Measurements from ENCODE around the gene EPS8L3. TPM values are rescaled to one million over a fixed set of nuclear protein-coding genes. Genes with fewer than 3 reads are reported as not detected.

EPS8L3 gene, protein sequence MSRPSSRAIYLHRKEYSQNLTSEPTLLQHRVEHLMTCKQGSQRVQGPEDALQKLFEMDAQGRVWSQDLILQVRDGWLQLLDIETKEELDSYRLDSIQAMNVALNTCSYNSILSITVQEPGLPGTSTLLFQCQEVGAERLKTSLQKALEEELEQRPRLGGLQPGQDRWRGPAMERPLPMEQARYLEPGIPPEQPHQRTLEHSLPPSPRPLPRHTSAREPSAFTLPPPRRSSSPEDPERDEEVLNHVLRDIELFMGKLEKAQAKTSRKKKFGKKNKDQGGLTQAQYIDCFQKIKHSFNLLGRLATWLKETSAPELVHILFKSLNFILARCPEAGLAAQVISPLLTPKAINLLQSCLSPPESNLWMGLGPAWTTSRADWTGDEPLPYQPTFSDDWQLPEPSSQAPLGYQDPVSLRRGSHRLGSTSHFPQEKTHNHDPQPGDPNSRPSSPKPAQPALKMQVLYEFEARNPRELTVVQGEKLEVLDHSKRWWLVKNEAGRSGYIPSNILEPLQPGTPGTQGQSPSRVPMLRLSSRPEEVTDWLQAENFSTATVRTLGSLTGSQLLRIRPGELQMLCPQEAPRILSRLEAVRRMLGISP
- not detected for total RNA-seq
- polyA plus RNA-seq (ENCODE audit: insufficient read length in 2 of 2): under 1 TPM in 1 of 2 donors, not detected in 1; 0.17 TPM
- long read RNA-seq, donor 1: 0 reads
- long read RNA-seq, donor 2: 0 reads
- long read RNA-seq, donor 3: 0 reads
- long read RNA-seq, donor 4: 0 reads

DNA sequence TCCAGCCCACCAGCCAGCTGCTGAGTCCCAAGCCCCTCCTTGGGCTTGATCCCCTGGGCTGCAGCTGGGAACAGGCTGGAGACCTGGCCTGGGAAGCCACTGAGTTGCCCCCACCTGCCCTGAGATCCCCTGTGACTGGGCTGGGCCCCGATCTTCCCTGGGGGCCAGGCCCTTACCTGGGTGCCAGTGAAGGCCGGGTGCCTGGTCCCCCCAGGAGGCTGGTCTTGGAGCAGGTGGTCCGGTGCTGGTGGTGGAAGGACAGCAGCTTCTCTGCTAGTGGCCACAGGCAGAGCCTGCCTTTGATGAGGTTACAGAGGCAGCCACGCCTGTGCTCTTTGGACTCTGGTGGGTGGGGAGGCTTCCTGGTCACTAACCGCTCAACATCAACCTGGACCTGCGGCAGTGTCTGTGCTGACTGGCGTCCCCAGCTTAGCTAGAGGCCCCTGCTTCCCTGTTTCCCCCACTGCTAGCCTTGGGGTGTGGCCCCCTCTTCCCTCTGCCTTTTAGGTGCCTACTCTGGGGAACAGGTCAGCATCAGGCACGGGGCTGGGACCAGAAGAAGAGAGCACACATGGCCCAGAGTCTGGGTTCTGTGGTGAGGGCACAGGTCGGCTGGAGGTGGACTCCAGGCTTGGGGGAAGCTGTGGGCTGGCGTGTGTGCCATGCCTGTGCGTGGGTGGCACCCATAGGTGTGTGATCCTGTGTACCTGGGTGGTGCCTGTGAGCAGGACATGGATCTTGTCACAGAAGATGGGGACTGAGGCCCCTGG lies at the start of gene EPS8L3:
Gene EPS8L3 (minus strand): TSS at position 278 of the 770 bp plus-strand sequence. CDS start 2,174 bp downstream, outside the sequence.
- Histone ChIP-seq H3K27me3 (ENCODE audit: control insufficient read depth, insufficient read depth, low read length) (no peaks in the 10 kb centered on the region), H3K4me3 (ENCODE audit: low read depth, low read length) (no peak within 1 kb of the TSS), H3K36me3 (ENCODE audit: control insufficient read depth, insufficient read depth, low read length) (no peaks in the 10 kb centered on the region), H3K27ac (ENCODE audit: low read depth, low read length) (no peak within 1 kb of the TSS), H3K4me1 (ENCODE audit: control insufficient read depth, insufficient read depth, low read length) (peaks cover 14% of the 10 kb centered on the region), H3K9me3 (ENCODE audit: control insufficient read depth, insufficient read depth, low read length) (no peaks in the 10 kb centered on the region)
- no peak for DNase-seq (ENCODE audit: low read depth in 4 of 6, low spot score in 6 of 6)
- WGBS (ENCODE audit: insufficient coverage): 85% methylated on average over 11 of the region's 11 CpGs

DNA sequence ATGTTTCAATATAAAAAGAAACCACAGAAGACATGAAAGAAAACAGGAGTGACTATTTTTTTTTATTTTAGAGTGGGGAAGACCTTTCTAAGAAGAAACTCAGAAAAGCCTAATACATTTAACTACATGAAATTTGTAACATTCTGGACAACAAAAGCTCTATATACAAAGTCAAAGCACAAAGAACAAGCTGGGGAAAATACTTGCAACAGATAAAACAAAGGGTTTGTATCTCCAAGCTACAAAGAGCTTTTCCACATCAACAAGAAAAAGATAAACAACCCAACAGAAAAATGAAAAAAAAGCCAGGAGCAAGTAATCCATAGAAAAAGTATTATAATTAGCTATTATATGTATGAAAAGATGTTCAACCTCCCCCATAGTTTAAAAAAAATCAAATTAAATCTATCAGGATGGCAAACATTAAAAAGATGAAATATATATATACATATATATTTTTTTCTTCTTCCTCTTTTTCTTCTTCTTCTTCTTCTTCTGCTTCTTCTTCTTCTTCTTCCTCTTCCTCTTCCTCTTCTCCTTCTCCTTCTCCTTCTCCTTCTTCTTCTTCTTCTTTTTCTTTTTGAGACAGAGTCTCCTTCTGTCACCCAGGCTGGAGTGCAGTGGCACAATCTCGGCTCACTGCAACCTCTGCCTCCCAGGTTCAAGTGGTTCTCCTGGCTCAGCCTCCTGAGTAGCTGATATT lies 49.1 kb upstream of the EPS8L3 start:
- Histone ChIP-seq H3K9me3 (ENCODE audit: control insufficient read depth, insufficient read depth, low read length) (peaks cover 3% of the 10 kb centered on the region), H3K27me3 (ENCODE audit: control insufficient read depth, insufficient read depth, low read length) (no peaks in the 10 kb centered on the region), H3K36me3 (ENCODE audit: control insufficient read depth, insufficient read depth, low read length) (no peaks in the 10 kb centered on the region), H3K27ac (ENCODE audit: low read depth, low read length) (no peak overlapping the region), H3K4me3 (ENCODE audit: low read depth, low read length) (no peak overlapping the region), H3K4me1 (ENCODE audit: control insufficient read depth, insufficient read depth, low read length) (peaks cover 17% of the 10 kb centered on the region)
- no peak for DNase-seq (ENCODE audit: low read depth in 4 of 6, low spot score in 6 of 6)
- WGBS (ENCODE audit: insufficient coverage): 83% methylated on average over 1 of the region's 1 CpG

DNA sequence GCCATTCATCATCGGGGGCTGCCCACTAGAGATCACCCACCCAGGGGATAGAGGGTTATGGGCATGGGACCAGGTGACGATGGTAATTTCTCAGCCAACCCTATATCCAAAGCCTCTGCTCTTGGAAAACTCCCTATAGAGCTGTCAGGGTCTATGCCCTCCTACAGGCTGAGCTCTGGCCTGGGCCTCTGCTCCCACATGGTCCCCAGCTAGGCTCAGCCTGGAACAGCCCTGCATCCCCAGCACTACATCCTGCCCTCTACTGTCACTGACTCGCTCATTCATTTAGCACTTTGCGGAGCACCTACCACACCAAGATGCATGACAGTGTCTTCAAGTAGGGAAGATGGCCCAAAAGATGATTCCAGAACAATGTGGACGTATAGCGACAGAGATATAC lies 45.0 kb upstream of the EPS8L3 start:
- H3K4me3 ChIP-seq (ENCODE audit: low read depth, low read length): no peak overlapping the region
- no peaks in the 10 kb centered on the region for H3K36me3 ChIP-seq (ENCODE audit: control insufficient read depth, insufficient read depth, low read length)
- H3K27ac ChIP-seq (ENCODE audit: low read depth, low read length): no peak overlapping the region
- no peaks in the 10 kb centered on the region for H3K27me3 ChIP-seq (ENCODE audit: control insufficient read depth, insufficient read depth, low read length)
- peaks cover 10% of the 10 kb centered on the region for H3K4me1 ChIP-seq (ENCODE audit: control insufficient read depth, insufficient read depth, low read length)
- DNase-seq (ENCODE audit: low read depth in 4 of 6, low spot score in 6 of 6): no peak
- 95% methylated on average over 3 of the region's 6 CpGs for WGBS (ENCODE audit: insufficient coverage)
- H3K9me3 ChIP-seq (ENCODE audit: control insufficient read depth, insufficient read depth, low read length): no peaks in the 10 kb centered on the region

DNA sequence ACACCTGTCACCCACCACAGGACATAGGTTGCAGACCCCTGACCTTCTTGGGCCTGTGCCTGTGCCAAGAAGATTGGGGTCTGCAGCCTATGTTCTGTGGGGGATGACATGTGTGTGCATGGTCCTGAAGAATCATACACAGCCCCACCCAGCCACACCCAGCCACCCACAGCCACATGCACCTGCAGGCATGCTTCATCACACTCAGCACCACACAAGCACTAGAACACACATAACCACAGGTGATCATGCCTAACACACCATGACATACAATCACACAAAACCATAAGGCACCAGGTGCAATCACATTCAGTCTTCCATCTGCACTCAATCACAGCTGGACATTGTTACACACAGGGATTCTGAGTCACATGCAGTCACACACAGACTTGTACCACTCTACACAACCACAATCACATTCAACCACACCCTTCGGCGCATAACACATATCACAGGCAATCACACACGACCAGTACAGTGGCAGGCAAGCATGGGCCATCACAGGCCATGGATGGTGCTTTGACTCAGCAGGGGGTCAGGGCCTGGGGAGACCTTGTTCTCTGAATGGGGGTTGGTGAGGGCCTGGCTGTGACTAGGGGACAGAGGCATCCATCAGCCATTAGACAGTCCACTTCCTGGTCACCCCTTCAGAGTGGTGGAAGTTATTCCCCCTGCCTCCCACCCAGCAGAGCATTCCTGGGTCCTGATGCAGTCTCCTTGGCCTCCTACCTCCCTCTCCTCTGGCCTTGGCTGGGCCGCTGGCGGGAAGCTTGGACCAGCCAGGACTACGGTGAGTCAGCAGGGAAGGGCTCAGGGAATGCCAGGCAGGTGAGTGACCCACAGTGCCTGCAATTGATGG lies 44.3 kb upstream of the EPS8L3 start:
- DNase-seq (ENCODE audit: low read depth in 4 of 6, low spot score in 6 of 6): no peak
- 96% methylated on average over 5 of the region's 6 CpGs for WGBS (ENCODE audit: insufficient coverage)
- Histone ChIP-seq H3K4me1 (ENCODE audit: control insufficient read depth, insufficient read depth, low read length) (peaks cover 16% of the 10 kb centered on the region), H3K27me3 (ENCODE audit: control insufficient read depth, insufficient read depth, low read length) (no peaks in the 10 kb centered on the region), H3K4me3 (ENCODE audit: low read depth, low read length) (no peak overlapping the region), H3K27ac (ENCODE audit: low read depth, low read length) (no peak overlapping the region), H3K9me3 (ENCODE audit: control insufficient read depth, insufficient read depth, low read length) (no peaks in the 10 kb centered on the region), H3K36me3 (ENCODE audit: control insufficient read depth, insufficient read depth, low read length) (no peaks in the 10 kb centered on the region)

DNA sequence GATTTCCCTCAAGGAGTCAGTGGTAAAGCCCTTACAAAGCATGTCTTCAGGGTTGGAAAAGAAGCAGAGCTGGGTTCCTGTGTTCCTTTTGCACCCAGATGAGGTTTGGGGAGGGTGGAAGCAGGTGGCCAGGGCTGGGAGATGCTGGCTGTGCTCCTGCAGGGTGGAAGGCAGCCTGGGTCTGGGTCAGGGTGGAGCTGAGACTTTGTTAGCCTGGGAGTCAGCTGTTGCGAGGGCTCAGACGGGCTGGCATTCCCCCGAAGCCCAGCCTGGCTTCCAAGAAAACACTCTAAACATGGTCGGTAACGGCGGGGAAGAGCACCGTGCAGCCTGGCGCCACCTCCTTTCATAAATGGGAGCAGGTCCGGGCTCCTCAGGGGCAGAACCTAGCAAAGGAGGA lies 43.7 kb upstream of the EPS8L3 start:
- Histone ChIP-seq H3K27me3 (ENCODE audit: control insufficient read depth, insufficient read depth, low read length) (no peaks in the 10 kb centered on the region), H3K9me3 (ENCODE audit: control insufficient read depth, insufficient read depth, low read length) (no peaks in the 10 kb centered on the region), H3K27ac (ENCODE audit: low read depth, low read length) (no peak overlapping the region), H3K4me3 (ENCODE audit: low read depth, low read length) (no peak overlapping the region), H3K4me1 (ENCODE audit: control insufficient read depth, insufficient read depth, low read length) (peaks cover 22% of the 10 kb centered on the region), H3K36me3 (ENCODE audit: control insufficient read depth, insufficient read depth, low read length) (peaks cover 2% of the 10 kb centered on the region)
- 77% methylated on average over 9 of the region's 9 CpGs for WGBS (ENCODE audit: insufficient coverage)
- DNase-seq (ENCODE audit: low read depth in 4 of 6, low spot score in 6 of 6): no peak

DNA sequence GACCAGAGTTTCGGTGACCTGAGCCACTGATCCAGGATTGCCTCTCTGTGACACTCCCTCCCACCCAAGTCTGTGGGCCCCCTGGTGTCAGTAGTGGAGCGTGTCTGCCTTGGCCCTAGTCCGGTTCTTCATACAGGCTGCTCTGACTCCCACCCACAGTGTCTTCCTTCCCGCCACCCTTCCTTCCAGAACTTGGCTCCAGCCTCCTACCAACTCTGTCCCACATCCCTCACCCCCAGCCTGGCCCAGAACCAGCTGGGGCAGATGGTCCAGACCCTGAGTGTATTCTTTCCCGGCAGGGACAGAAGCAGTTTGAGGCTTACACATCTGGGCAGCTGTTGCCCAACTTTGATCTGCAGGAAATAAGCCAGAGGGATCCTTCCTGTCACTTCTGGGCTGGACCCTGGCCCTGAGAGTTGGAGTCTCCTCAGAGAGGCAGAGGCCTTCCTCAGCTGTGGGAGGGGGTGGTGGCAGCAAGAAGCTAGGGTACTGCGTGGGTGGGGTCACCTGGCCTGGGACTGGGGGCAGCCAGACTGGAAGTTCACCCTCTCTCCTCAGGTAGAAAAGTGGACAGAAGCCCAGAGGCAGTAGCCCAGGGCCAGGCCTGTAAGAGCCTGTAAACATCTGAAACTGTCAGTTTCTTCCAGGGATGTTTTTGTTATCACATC lies 43.1 kb upstream of the EPS8L3 start:
- peaks cover 2% of the 10 kb centered on the region for H3K36me3 ChIP-seq (ENCODE audit: control insufficient read depth, insufficient read depth, low read length)
- 79% methylated on average over 5 of the region's 6 CpGs for WGBS (ENCODE audit: insufficient coverage)
- no peak overlapping the region for H3K4me3 ChIP-seq (ENCODE audit: low read depth, low read length)
- no peak for DNase-seq (ENCODE audit: low read depth in 4 of 6, low spot score in 6 of 6)
- no peak overlapping the region for H3K27ac ChIP-seq (ENCODE audit: low read depth, low read length)
- H3K9me3 ChIP-seq (ENCODE audit: control insufficient read depth, insufficient read depth, low read length): no peaks in the 10 kb centered on the region
- H3K4me1 ChIP-seq (ENCODE audit: control insufficient read depth, insufficient read depth, low read length): peaks cover 28% of the 10 kb centered on the region
- H3K27me3 ChIP-seq (ENCODE audit: control insufficient read depth, insufficient read depth, low read length): no peaks in the 10 kb centered on the region

DNA sequence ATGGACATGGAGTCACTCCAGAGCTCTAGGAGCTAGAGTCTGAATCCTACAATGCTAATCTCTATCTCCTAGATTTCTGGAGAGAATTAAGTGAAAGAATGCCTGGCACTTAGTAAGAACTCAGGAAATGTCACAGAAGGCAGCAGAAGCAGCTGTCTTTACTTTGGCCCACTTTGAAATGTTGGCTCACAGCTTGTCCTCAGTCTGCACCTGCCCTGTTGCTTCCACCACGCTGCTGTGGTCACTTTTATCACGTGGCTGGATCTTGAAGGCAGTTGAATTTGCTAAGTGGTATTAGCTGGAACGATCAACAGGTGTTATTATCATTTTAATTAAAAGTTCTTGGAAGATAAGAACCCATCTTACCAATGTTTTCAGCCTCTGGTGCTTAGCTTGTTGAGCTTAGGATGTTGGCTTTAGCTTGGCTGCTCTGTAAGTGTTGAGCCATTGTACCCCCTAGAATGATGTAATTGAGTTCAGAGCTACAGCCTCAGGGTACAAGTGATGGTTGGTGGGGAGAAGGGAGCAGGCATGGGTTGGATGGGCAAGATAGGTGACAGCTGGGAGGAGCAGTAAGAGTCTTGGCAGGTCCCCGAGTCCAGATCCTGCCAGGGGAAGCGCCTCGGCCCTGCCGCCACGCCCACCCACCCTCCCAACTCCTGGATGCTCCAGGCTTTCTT lies 41.9 kb upstream of the EPS8L3 start:
- Histone ChIP-seq H3K36me3 (ENCODE audit: control insufficient read depth, insufficient read depth, low read length) (peaks cover 2% of the 10 kb centered on the region), H3K27ac (ENCODE audit: low read depth, low read length) (no peak overlapping the region), H3K9me3 (ENCODE audit: control insufficient read depth, insufficient read depth, low read length) (no peaks in the 10 kb centered on the region), H3K4me1 (ENCODE audit: control insufficient read depth, insufficient read depth, low read length) (peaks cover 31% of the 10 kb centered on the region), H3K27me3 (ENCODE audit: control insufficient read depth, insufficient read depth, low read length) (no peaks in the 10 kb centered on the region), H3K4me3 (ENCODE audit: low read depth, low read length) (no peak overlapping the region)
- no CpG with 5 or more reads among the region's 8 CpGs for WGBS (ENCODE audit: insufficient coverage)
- DNase-seq (ENCODE audit: low read depth in 4 of 6, low spot score in 6 of 6): no peak

DNA sequence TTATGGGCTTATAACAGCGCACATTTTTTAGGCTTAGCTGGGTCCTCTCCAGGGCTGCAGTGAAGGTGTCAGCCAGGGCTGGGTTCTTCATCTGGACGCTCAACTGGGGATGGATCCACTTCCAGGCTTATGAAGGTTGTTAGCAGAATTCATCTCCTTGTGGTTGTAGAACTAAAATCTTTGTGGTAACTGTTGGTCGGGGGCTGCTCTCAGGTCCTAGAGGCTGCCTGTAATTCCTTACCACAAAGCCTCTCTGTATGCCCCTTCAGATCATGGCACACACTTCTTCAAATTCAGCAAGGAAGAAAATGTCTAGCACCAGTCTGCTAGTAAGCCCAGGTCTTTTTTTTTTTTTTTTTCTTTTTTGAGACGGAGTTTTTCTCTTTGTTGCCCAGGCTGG lies 40.9 kb upstream of the EPS8L3 start:
- Histone ChIP-seq H3K9me3 (ENCODE audit: control insufficient read depth, insufficient read depth, low read length) (no peaks in the 10 kb centered on the region), H3K27ac (ENCODE audit: low read depth, low read length) (no peak overlapping the region), H3K4me1 (ENCODE audit: control insufficient read depth, insufficient read depth, low read length) (peaks cover 31% of the 10 kb centered on the region), H3K4me3 (ENCODE audit: low read depth, low read length) (no peak overlapping the region), H3K27me3 (ENCODE audit: control insufficient read depth, insufficient read depth, low read length) (no peaks in the 10 kb centered on the region), H3K36me3 (ENCODE audit: control insufficient read depth, insufficient read depth, low read length) (peaks cover 2% of the 10 kb centered on the region)
- no peak for DNase-seq (ENCODE audit: low read depth in 4 of 6, low spot score in 6 of 6)
- WGBS (ENCODE audit: insufficient coverage): 100% methylated on average over 3 of the region's 4 CpGs
